ENCODE data around the gene SYNGR3. TPM values are rescaled to one million over a fixed set of nuclear protein-coding genes. Genes with fewer than 3 reads are reported as not detected.
A peak's percentile ranks its signal among the peaks of the same experiment; 100 is the strongest.

Gene SYNGR3
- total RNA-seq, 1 donor from 2014 or later = 6.0 TPM

DNA sequence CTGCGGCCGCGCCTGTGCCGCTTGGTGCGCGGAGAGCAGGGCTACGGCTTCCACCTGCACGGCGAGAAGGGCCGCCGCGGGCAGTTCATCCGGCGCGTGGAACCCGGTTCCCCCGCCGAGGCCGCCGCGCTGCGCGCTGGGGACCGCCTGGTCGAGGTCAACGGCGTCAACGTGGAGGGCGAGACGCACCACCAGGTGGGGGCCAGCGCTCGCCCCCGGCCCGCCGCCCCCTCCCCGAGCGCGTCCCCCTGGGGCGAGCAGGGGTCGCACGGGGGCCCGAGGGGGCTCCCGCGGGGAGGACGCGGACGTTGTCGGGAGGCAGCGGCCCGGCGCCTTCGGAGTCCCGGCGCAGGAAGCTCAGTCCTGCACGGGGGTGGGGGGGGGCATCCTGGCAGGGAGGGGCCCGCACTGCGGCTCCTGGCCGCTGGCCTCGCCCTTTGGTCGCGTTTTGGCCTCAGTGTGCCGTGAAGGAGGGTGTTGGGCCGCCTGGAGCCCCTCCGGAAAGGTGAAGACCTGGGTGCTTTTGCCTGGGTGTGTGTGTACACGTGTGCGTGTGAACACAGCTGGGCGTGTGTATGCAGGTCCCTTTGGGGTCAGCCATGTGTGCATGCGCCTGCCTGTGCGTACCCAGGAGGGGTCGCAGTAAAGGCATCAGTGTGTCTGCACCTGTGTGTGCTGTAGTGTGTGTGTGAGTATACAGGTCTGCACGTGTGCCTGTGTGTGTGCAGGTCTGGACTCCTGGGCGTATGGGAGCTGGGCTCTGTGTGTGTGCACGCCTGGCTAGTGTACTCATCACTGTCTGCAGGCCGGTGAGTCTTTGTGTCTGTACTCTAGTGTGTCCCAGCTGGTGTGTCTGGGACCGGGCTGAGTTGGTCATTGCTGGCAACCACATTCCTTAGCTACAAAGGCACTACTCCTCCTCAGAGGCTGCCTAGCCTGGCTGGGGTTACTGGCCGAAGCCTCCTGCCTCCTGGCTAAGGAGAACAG is 37.5 kb downstream of the SYNGR3 start:
- Mint-ChIP-seq H3K27ac (ENCODE audit: unreplicated experiment) (peak overlapping the region; percentile 66), H3K36me3 (ENCODE audit: low read depth, unreplicated experiment) (no peaks in the 10 kb centered on the region), H3K4me3 (ENCODE audit: unreplicated experiment) (peak overlapping the region; percentile 96), H3K4me1 (ENCODE audit: low read depth, unreplicated experiment) (peaks cover 8% of the 10 kb centered on the region), H3K27me3 (ENCODE audit: low read depth, unreplicated experiment) (no peaks in the 10 kb centered on the region), H3K9me3 (ENCODE audit: unreplicated experiment) (no peaks in the 10 kb centered on the region)
- Histone ChIP-seq H3K4me1 (ENCODE audit: insufficient read depth, low read length) (peaks cover 20% of the 10 kb centered on the region), H3K9ac (ENCODE audit: low read length) (peak overlapping the region; percentile 65), H3K27me3 (ENCODE audit: insufficient read depth, low read length) (no peaks in the 10 kb centered on the region), H3K4me2 (ENCODE audit: low read length) (peak overlapping the region; percentile 95), H3K9me3 (ENCODE audit: insufficient read depth, low read depth, low read length) (no peaks in the 10 kb centered on the region), H2AFZ (ENCODE audit: low read depth, low read length) (no peak overlapping the region), H3K36me3 (ENCODE audit: insufficient read depth, low read length) (no peaks in the 10 kb centered on the region), H4K20me1 (ENCODE audit: insufficient read depth, low read length) (peaks cover 23% of the 10 kb centered on the region), H3K4me3 (ENCODE audit: insufficient read depth, low read depth, low read length) (peak overlapping the region; percentile 69), H3K27ac (ENCODE audit: low read depth, low read length) (no peak overlapping the region), H3K79me2 (ENCODE audit: insufficient read depth, low read length) (peaks cover 27% of the 10 kb centered on the region)
- FAIRE-seq (peak; percentile 66), DNase-seq (ENCODE audit: low read depth) (peak; percentile 34)
- TF ChIP-seq EZH2 (IDR thresholded peaks at IDR 0.05; ENCODE audit: insufficient read depth, low read length) (no peak), CTCF (IDR thresholded peaks at IDR 0.05; ENCODE audit: insufficient read depth, low read depth, low read length) (no peak)

DNA sequence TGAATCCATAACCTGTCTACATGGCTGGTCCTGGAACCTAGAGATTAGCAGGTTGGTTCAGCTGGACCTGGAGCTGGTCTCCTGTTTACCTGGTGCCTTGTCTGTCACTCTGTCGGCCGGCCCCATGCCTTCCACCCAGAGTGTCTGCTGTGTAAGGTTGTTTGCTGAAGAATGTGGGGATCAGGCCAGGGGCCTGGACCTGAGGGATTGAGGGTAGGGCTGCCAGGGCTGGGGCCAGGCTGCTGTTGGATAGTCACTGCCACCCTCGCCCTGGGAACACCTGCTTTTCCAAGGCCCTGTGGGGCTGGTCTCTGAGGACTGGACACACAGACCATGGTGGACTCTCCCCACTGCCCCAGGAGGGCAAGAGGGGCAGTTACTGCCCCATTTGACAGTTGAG is 38.4 kb downstream of the SYNGR3 start:
- H3K36me3 Mint-ChIP-seq (ENCODE audit: low read depth, unreplicated experiment) = no peaks in the 10 kb centered on the region
- Histone ChIP-seq H3K9me3 (ENCODE audit: insufficient read depth, low read depth, low read length) (no peaks in the 10 kb centered on the region), H3K79me2 (ENCODE audit: insufficient read depth, low read length) (peaks cover 30% of the 10 kb centered on the region), H3K27me3 (ENCODE audit: insufficient read depth, low read length) (no peaks in the 10 kb centered on the region), H3K4me1 (ENCODE audit: insufficient read depth, low read length) (peaks cover 22% of the 10 kb centered on the region), H4K20me1 (ENCODE audit: insufficient read depth, low read length) (peaks cover 23% of the 10 kb centered on the region), H3K4me2 (ENCODE audit: low read length) (peak overlapping the region; percentile 95), H2AFZ (ENCODE audit: low read depth, low read length) (no peak overlapping the region), H3K27ac (ENCODE audit: low read depth, low read length) (no peak overlapping the region), H3K9ac (ENCODE audit: low read length) (peak overlapping the region; percentile 65), H3K36me3 (ENCODE audit: insufficient read depth, low read length) (no peaks in the 10 kb centered on the region), H3K4me3 (ENCODE audit: insufficient read depth, low read depth, low read length) (peak overlapping the region; percentile 69)
- FAIRE-seq (no peak), DNase-seq (ENCODE audit: low read depth) (no peak)
- no peaks in the 10 kb centered on the region for H3K9me3 Mint-ChIP-seq (ENCODE audit: unreplicated experiment)
- no peaks in the 10 kb centered on the region for H3K27me3 Mint-ChIP-seq (ENCODE audit: low read depth, unreplicated experiment)
- TF ChIP-seq EZH2 (IDR thresholded peaks at IDR 0.05; ENCODE audit: insufficient read depth, low read length) (no peak), CTCF (IDR thresholded peaks at IDR 0.05; ENCODE audit: insufficient read depth, low read depth, low read length) (no peak)
- H3K27ac Mint-ChIP-seq (ENCODE audit: unreplicated experiment) = peak overlapping the region; percentile 66
- H3K4me3 Mint-ChIP-seq (ENCODE audit: unreplicated experiment) = peak overlapping the region; percentile 96
- peaks cover 10% of the 10 kb centered on the region for H3K4me1 Mint-ChIP-seq (ENCODE audit: low read depth, unreplicated experiment)
